Measurements from ENCODE around the gene GRIP1. TPM values are rescaled to one million over a fixed set of nuclear protein-coding genes. Genes with fewer than 3 reads are reported as not detected.
A peak's percentile ranks its signal among the peaks of the same experiment; 100 is the strongest.

Gene GRIP1
- total RNA-seq, 1 donor from 2014 or later = 2.5 TPM

DNA sequence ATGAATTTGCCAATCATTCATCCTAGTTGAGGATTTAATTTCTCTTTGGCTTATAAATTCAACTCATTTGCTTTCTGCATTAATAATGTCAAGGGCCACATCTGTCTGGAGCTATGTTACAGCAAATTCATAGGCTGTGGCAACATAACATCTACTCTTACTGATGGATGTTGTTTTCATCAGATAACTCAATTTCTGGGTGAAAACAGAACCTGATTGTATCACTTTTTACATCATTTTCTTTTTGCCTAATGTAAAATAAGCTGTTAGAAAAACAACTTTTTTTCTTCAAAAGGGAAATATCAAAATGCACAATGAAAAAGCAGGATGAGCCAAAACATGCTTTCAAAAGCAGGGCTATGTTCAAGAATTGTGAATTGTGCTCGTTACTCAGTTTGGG is 303.3 kb downstream of the GRIP1 start:
- ATAC-seq (no peak), DNase-seq (ENCODE audit: low spot score) (no peak)

DNA sequence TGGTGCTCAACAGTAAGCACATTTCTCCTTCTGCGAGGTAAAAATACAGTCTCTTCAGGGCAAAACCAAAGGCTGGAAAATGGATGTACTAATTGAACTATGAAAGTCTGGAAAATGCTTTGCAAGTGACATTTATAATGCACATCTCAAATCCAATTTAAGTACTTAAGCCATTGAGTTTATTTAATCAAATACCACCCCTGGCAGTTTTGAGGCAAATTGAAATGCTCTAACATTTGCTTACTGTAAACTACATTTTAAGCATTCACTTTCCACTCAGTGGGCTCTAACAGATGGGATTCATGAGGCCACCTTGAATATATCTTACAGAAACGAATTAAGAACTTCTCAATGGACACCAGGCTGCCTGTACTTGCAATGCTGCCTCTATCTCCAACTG is 306.9 kb downstream of the GRIP1 start:
- DNase-seq (ENCODE audit: low spot score) = no peak
- intact Hi-C loops (cut with DNase I) = no loop called here
- ATAC-seq = no peak

More for the DNA sequence above, 303.3 kb downstream of the GRIP1 start:
- intact Hi-C loops (cut with DNase I) = no loop called here

DNA sequence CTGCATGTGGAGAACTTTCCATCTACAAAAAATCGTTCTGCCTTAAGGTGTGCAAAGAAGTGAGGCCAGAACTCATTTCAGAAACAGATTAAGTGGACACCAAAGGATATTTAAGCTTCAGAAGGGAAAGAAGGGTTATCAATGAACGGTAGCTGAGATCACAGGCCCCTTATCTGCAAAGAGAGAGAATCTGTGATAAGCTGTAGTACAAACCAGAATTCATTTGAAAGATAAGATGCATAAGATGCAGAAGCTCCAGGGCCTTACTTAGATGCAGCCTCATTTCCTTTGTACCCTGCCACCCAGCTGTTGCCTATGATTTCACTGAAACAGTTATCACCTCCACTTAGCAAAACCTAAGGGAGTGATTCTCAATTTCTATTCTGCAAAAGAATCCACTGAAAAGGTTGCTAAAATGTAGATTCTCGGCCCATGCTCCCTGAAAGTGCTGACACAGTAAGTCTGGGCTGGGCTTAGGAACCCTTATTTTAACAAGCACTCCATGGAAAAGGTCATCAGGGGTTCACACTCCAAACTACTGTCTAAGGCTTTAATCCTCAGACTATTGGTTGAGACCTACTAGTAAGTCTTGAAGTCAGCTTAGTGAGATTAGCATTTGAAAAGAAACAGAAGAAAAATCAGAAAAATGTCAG is 311.7 kb downstream of the GRIP1 start:
- ATAC-seq (no peak), DNase-seq (ENCODE audit: low spot score) (no peak)
- intact Hi-C loops (cut with DNase I) = no loop called here

DNA sequence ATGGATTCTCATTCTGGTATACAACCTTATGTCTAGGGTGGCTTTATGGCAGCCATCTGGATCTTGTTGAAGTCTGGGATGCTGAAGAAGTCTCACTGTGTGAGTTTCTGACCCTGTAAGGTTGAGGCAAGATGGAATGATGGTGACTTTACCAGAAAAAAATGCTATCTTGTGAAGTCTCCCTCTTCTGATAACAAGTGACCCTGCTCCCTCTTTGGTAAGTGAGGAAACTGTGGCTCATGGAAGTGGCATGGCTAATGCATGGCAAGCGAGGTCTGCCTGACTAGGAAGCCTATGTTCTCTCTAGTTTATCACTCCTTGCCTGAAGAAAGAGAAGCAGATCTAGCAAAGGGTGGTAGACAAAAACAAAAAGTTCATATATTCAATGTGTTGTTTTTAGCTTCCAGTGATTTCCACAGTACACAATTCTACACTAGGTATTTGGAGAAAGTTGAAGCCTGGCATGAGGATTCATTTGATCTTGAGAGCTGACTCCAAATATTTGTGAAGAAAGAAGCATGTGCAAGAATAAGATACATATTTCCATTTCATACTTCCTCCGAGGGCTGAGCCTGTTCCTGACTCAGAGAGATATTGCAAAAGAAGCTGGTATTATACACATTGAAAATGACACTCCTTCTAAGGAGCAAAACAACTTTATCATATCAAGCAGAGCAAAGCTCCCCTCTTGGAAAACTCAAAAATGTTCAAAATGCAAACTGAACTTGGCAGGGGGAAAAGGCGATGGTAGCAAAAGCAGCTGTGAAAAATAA is 313.0 kb downstream of the GRIP1 start:
- no peak for DNase-seq (ENCODE audit: low spot score)
- ATAC-seq = no peak
- intact Hi-C loops (cut with DNase I) = no loop called here

DNA sequence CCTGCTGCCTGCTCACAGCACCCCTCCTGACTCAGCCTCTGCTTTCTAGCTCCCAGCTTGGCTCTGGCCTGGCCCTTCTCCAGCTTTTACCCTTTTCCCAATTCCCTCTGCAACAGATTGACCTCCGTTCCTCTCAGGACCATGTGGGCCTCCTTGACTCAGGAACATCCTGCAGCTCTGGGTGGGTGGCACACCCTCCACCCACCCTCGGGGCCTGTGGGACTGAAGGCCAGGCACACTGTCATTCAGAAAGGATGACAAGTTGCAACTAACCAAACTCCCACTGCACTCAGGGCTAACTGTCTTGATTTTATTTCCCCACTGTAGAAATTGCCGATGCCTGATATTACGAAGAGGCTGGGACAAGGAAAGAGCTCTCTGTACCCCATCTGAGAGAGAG is 317.2 kb downstream of the GRIP1 start:
- ATAC-seq = no peak
- no peak for DNase-seq (ENCODE audit: low spot score)
- intact Hi-C loops (cut with DNase I) = no loop called here

DNA sequence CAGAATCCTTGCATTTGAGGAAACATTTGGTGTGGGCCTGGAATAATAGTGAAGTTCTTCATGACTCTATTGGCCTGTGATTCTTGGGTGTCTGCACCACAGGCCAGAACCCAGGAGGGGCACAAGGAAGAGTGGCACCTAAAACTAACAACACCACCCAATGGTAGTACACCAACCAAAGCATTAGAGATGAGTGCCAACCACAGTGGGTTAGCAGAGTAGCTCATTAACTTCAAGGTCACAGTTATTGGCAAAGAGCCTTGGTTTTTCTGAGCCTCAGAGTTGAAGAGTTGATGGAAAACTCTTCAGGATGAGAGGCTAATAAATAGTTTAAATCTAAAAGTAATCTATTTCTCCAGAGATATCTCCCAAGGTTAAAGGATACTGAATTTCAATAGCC is 319.6 kb downstream of the GRIP1 start:
- no peak for DNase-seq (ENCODE audit: low spot score)
- intact Hi-C loops (cut with DNase I) = no loop called here
- ATAC-seq = no peak

DNA sequence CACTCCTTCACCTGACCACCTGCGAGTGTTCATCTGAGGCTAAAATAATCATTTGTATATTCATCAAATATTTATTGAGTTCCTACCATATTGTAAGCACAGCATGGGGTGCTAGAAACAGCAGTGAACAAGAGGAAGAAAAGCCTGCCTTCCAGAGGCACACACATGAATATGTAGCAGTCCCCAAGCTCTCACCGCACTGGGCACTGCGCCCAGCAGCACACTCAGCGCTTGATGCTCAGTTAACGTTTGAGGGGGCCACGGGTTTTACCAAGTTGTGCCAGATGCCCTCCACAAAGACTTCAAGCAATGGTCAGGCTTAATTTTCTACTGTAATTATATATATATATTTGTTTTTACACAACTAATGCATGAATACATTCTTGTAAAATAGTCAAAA is 324.6 kb downstream of the GRIP1 start:
- no peak for DNase-seq (ENCODE audit: low spot score)
- intact Hi-C loops (cut with DNase I) = no loop called here
- ATAC-seq = no peak

DNA sequence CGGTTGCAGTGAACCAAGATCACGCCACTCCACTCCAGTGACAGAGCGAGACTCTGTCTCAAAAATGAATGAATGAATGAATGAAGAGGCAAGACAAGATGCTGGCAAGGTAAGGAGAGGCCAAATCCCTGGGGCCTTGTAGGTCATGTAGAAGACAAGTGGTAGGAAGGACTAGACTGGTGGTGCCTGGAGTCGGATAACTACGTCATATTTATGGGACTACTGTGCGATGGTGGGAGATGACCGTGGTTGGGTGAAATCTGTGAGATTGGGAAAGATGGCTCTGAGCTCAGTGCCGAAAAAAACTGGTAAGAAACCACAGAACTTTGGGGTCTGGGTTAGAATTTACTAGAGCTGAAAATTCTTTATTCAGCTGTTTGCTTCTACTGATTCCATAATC is 326.0 kb downstream of the GRIP1 start:
- no peak for ATAC-seq
- intact Hi-C loops (cut with DNase I) = no loop called here
- DNase-seq (ENCODE audit: low spot score) = no peak

DNA sequence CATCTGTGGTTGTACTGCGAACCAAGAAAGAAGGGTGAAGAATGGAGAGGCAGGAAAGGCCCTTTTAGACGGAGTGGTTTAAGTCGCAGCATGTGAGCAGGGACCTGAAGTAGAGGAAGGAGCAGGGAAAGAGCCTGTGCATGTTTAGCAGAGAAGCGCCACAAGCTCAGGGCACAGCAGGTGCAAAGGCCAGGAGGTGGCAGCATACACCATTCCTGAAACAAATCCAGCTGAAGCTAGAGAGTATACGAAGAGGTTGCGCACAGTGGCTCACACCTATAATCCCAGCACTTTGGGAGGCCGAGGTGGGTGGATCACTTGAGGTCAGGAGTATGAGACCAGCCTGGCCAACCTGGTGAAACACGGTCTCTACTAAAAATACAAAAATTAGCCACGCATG is 326.7 kb downstream of the GRIP1 start:
- intact Hi-C loops (cut with DNase I) = no loop called here

DNA sequence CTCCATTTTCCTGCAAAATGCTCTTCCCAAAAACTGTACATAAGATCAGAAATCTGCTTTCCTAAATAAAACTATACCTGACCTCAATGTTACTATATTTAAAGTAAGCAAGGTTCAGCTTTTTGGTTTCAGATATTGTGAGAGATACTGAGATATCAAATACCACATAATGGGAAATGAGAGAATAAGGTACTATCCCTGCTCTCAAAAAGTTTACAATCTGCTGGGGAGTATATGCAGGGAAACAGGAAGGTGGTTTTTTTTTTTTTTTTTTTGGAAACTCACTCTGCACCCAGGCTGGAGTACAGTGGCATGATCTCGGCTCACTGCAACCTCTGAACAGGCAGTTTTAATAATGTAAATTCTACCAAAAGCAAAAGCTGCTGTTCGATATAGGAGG is 327.6 kb downstream of the GRIP1 start:
- ATAC-seq (no peak), DNase-seq (ENCODE audit: low spot score) (no peak)
- intact Hi-C loops (cut with DNase I) = no loop called here

More for the DNA sequence above, 326.7 kb downstream of the GRIP1 start:
- DNase-seq (ENCODE audit: low spot score) (no peak), ATAC-seq (peak; percentile 46)

DNA sequence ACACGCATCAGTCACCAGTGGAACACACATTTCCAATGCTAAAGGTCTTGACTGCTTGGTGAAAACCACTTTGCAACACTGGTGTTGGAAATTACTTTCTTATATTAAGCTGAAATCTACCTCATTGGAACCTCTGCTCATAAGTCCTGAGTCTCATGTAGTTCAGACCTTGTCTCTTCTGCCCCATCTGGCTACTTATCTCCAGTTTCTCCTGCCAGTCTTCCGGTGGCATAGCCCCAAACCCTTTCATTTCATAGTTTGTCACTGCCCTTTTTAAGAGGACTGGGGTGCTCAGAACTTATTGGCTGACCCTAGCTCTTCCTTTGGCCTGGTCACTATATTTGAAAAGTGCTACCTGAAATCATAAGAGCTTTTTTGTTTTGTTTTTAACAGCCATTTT is 332.9 kb downstream of the GRIP1 start:
- ATAC-seq (no peak), DNase-seq (ENCODE audit: low spot score) (no peak)
- intact Hi-C loops (cut with DNase I) = no loop called here

DNA sequence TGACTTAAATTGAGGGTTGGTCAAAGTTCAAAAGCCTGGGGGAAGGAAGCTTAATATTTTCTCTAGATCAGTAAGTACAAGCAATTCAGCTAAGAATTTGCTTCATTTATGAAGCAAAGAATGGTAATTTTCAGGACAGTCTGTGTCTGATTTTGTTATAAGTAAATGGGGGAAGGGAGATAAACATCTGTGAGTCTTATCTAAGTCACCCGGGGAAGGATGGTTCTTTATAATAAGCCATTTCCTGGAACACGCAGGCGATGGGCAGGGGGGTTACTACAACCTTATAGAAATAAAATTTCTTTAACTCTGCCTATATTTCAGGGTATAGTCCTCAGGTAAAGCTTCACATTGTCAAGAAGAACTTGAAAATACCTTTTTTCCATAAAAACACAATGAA is 333.7 kb downstream of the GRIP1 start:
- no peak for ATAC-seq
- intact Hi-C loops (cut with DNase I) = no loop called here
- no peak for DNase-seq (ENCODE audit: low spot score)

DNA sequence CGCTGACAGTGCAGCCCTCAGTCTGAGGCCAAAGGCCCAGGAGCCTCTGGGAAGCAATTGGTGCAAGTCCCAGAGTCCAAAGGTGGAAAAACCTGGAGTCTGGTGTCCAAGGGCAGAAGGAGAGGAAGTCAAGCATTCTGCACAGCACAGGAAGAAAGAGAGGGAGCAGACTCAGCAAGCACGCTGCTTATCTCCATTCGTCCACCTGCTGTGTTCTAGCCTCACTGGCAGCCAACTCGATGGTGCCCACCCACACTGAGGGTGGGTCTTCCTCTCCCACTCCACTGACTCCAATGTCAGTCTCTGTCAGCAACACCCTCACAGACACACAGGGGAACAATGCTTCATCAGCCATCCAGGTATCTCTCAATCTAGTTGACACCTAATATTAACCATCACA is 337.8 kb downstream of the GRIP1 start:
- DNase-seq (ENCODE audit: low spot score) (no peak), ATAC-seq (no peak)
- intact Hi-C loops (cut with DNase I) = no loop called here

DNA sequence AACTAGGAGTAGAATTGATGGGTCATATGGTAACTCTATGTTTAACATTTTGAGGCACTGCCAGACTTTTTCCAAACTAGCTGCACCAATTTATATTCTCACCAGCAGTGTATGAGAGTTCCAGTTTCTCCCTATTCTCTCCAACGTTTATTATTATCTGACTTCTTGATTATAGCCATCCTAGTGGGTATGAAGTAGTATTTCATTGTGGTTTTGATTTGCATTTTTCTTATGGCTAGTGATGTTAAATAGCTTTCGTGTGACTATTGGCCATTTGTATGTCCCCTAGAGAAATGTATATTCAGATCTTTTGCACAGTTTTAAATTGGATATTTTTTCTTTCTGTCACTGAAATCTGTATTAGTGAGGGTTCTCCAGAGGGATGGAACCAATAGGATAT is 338.7 kb downstream of the GRIP1 start:
- intact Hi-C loops (cut with DNase I) = no loop called here
- ATAC-seq (no peak), DNase-seq (ENCODE audit: low spot score) (no peak)

DNA sequence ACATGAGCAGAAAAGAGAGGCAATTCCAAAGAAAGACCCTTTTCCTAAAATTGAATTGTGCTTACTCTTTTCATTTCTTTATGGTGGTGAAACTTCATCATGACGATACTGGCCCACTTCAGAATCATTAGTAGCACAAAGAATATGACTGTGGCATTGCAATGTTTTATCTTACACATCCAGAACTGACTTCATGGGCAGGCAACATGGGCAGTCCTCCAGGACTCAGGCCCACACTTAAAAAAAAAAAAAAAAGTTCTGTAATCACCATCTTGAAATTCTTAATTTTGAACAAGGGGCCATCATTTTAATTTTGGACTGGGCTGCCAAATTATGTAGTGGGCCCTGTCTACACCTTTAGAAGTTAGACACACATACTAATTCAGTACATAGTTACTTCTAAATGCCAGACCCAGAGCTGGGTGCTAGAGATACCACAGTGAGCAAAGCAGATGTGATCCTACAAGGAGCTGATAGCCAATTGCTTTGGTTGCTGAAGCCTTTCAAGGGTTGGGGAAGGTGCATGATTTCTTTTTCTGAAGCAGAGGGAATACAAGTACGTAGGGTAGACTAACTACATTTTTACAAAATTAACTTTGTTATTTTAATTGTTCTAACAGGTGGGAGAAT is 341.4 kb downstream of the GRIP1 start:
- DNase-seq (ENCODE audit: low spot score) = no peak
- intact Hi-C loops (cut with DNase I) = no loop called here
- no peak for ATAC-seq

DNA sequence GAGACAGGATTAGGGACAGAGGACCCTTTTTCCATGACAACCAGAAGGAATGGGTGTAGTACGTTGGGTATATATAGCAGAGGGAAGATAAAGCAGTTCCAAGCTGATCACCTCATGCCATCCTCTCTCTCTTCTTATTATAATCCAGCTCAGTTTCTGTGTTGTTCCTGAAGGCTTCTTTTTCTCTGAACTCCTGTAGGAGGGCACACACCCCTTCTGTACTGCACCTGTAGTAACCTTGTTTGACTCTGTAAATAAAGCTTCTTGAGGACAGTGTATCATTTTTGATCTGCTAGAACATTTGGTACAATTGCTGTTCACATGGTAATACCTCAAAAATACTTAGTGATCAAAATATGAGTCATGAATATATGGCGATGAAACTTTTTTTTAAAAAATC is 343.1 kb downstream of the GRIP1 start:
- no peak for ATAC-seq
- intact Hi-C loops (cut with DNase I) = no loop called here

DNA sequence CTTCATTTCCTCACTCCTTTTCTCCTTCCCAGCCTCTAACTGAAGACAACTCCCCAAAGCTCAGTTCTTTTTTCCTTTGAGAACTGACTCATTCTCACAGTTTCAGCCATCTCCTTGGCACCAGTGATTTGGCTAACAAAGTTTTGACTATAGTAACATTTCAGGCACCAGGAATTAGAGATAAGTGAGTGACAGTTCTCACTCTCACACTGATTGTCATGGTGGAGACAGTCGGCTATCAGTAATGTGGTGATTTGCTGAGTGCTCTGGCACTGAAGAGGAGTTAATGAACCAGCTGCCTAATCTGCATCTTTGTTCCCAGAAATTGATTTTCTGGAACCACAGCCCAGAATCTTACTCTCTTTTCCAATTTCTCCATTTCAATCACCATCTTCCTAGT is 347.1 kb downstream of the GRIP1 start:
- DNase-seq (ENCODE audit: low spot score) = no peak
- intact Hi-C loops (cut with DNase I) = no loop called here
- ATAC-seq = no peak

More for the DNA sequence above, 343.1 kb downstream of the GRIP1 start:
- DNase-seq (ENCODE audit: low spot score) = no peak

DNA sequence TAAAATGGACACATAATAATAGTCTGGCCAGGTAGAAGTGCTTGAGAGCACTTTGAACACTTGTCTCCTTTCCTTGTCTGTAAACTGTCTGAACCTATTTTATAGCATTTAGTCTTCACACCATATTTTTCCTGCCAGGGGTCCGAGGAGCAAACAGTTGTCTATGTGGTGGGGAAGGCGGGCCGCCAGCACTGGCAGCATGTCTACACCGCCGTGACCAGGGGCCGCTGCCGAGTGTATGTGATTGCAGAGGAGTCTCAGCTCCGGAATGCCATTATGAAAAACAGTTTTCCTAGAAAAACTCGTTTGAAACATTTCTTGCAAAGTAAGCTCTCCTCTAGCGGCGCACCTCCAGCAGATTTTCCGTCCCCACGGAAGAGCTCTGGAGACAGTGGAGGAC is 347.9 kb downstream of the GRIP1 start:
- intact Hi-C loops (cut with DNase I) = no loop called here
- ATAC-seq = no peak
- DNase-seq (ENCODE audit: low spot score) = no peak

DNA sequence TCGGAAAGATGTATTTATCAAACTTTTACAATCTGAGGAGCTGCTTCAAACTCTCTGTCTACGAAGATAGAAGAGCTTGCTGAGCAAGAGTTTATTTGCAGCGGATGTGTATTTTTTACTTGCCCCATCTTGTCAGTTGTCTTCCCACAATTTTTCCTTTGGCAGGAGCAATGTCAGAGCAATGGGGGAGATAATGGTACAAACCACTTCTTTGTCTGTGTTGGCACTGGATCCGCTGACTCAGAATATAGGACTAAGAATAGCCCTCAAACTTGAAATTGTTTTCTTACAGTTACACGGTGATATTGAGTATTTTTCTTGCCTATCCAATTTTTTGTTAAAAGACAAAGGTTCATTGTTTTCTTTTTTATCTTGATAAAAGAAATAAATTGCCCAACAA is 348.9 kb downstream of the GRIP1 start:
- intact Hi-C loops (cut with DNase I) = no loop called here
- ATAC-seq (no peak), DNase-seq (ENCODE audit: low spot score) (no peak)

DNA sequence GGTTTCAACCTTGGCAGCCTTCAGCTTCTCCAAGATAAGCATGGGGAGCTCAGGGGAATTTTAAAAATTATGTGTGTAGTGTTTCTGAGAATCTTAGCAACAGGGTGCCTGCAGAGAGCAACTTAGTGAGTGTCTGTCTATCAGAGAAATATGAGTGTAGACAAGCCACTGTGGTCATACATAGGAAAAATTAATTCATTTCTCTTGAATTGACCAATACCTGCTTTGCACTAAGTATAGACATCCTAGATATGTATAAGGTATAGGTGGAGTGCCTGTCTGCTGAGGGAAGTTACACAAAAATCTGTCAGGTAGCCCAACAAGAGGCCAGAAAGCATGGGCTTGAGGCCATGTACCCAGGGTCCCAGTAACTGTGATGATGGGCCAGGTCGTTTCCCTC is 355.9 kb downstream of the GRIP1 start:
- ATAC-seq (no peak), DNase-seq (ENCODE audit: low spot score) (no peak)
- intact Hi-C loops (cut with DNase I) = no loop called here
